AG09319 (cell line): ENCODE data around the gene DTWD1.
"Not testable (repeated sequence)": the region's sequence is repeated elsewhere in the genome, so short reads cannot be mapped to it uniquely, and the experiment has no call there.

Source experiments
- DNase-seq: peaks from one replicate; pipeline ENCODE4 v3.0.0-alpha.2; 2010; ENCODE audit warnings: low read depth; ENCODE audit errors: extremely low read depth
- TF ChIP-seq, protein P1 (sequence below): IDR thresholded peaks from 2 replicates; pipeline ENCODE4 v1.5.1; 2011; ENCODE audit warnings: low read depth, mild to moderate bottlenecking, inconsistent platforms, low read length, moderate library complexity

Gene DTWD1

DNA sequence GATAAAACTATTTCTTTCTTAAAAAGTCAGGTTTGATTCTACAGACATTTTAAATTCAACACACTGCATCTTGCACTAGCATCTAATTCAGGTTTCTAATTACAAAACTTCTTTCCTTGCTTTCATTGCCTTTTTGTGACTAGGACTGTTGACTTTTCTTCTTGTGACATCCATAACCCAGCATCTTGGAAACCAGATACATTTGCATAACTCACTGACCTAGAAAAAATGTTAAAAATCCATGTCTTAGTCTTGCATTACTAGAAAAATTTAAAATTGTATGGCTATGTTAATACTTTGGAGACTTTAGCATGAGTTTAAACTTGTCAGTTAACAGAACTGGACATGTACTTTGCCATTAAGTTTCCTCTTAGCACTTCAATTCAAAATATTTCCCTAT, 72.7 kb downstream of the DTWD1 start:
- DNase-seq: peak; percentile 29
- TF ChIP-seq, protein P1, sequence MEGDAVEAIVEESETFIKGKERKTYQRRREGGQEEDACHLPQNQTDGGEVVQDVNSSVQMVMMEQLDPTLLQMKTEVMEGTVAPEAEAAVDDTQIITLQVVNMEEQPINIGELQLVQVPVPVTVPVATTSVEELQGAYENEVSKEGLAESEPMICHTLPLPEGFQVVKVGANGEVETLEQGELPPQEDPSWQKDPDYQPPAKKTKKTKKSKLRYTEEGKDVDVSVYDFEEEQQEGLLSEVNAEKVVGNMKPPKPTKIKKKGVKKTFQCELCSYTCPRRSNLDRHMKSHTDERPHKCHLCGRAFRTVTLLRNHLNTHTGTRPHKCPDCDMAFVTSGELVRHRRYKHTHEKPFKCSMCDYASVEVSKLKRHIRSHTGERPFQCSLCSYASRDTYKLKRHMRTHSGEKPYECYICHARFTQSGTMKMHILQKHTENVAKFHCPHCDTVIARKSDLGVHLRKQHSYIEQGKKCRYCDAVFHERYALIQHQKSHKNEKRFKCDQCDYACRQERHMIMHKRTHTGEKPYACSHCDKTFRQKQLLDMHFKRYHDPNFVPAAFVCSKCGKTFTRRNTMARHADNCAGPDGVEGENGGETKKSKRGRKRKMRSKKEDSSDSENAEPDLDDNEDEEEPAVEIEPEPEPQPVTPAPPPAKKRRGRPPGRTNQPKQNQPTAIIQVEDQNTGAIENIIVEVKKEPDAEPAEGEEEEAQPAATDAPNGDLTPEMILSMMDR: no peak

DNA sequence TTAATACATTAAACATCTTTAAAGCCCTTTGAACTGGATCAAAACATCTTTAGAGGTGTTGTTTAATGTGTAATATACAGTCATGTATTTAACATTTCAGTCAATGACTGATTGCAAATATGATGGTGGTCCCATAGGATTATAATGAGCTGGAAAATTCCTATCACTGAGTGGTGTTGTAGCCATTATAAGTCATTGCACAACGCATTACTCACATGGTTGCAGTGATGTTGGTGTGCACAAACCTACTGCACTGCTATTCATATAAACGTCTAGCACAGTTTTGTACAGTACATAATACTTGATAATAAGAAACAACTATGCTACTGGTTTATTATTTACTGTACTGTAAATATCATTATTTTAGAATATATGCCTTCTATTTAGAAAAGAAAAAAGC, 75.6 kb downstream of the DTWD1 start:
- TF ChIP-seq, protein P1: no peak
- no peak for DNase-seq

DNA sequence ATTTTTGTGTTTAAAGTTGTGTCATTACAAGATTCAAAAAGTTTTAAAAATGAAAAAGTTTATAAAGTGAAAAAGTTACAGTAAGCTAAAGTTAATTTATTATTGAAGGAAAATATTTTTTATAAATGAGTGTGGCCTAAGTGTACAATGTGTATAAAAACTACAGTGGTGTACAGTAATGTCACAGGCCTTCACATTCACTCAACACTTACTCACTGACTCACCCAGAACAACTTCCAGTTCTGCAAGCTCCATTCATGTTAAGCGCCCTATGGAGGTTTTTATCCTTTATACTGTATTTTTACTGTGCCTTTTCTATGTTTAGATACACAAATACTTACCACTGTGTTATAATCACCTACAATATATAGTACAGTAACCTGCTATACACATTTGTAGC, 76.3 kb downstream of the DTWD1 start:
- no peak for DNase-seq
- TF ChIP-seq, protein P1: no peak

DNA sequence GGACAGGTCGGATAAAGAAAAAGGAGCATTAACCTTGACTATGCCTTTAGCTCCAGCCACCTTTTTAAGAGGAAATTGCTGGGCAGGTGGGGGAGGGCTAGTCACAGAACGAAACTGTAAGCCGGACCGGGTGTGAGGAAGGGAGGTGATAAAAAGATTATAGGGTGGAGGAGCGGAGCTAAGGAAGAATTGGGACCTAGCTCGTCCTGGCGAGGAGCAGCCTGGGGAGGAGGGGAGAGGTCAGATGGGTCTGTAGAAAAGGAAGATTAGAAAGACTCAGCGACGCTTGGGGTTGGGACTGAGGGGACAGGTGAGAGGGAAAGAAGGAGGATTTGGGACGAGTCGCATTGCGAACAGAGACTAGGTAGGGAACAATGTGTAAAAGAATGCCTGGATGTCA, 82.1 kb downstream of the DTWD1 start:
- not testable (repeated sequence) for DNase-seq
